ENCODE results near the gene UCP3.

DNA sequence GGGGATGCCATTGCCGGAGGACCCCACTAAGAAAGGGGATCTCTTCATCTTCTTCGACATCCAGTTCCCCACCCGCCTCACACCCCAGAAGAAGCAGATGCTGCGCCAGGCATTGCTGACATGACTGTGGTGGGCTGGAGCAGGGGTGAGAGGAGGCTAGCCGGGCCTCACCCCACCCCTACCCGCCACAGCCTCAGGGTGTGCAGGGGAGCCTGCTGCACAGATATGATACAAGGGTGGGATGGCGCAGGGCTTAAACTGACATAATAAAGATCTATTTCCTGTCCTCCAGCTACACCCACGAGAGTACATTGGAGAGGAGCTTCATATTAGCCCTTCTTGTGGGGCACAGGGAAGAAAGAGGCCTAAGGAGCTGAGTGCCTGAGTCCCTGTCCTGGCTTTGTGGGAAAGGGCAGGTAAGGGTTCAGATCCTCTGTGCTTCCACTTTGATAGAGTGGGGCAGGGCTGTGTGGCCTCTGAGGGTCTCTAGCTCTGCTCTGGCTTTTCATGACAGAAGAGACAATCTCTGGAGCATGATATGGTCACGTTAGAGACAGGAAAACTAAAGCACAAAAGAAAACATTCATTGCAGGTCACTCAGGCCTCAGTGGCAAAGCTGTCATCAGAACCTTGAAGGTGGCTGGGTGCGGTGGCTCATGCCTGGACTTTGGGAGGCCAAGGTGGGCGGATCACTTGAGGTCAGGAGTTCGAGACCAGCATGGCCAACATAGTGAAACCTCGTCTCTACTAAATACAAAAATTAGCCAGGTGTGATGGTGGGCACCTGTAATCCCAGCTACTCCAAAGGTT lies 38.7 kb downstream of the UCP3 start:
- TF ChIP-seq CTCF (IDR thresholded peaks at IDR 0.05; ENCODE audit: low read depth, low read length) (no peak), EZH2phosphoT487 (IDR thresholded peaks at IDR 0.05; ENCODE audit: low read depth) (no peak)
